ENCODE data around the gene SMARCA2.

Gene SMARCA2

DNA sequence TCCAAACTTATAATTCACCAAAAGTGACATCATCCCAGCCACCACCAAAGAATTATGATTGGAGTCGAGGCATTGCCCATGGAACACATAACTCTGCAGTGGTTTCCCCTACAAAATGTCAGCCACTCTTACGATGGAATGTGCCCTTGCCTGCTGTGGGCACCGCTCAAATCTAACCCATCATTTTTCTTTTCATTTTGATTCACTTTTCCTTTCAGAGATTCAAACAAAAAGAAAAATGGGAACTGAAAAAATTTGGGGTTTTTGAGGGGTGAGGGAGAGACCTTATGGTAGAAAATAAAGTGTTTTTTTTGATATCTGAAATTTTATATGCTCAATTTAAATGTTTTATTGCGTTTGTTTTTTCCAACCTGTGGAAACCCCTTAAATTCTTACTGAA is 28.1 kb downstream of the SMARCA2 start:
- DNase-seq: no peak

DNA sequence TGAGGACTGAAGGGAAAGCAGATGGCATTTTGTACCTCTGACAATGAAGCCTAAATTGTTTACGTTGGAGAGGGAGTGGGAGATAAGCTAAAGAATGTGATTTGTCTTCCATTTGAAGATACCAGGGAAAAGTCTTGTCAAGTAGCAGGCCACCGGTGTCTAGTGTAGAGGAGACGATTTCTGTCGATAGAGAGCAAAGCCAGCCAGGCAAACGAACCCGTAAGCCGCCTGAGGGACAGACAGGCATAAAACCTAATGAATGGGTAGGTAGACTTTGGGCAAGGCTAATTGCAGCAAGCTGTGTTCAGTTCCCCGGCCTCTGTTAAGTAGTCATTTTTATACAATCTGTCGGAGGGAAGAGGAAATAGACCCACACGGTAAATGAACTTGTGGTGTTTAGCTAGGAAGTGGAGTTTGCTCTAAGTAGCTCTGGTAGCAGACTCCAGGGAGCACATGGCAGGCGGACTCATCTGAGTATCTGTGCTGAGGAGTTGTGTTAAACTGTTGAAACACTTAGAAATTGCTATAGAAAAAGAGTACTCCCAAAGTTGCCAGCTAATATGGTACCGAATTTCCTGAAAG is 28.8 kb downstream of the SMARCA2 start:
- DNase-seq: no peak

- DNase-seq: no peak
Observed at GRCh38 chr9:2047144-2047671, 32.1 kb downstream of the SMARCA2 start.

- no peak for DNase-seq
Observed at GRCh38 chr9:2047916-2048315, 32.8 kb downstream of the SMARCA2 start.

GRCh38 chr9:2050236-2050635 is 35.1 kb downstream of the SMARCA2 start:
- DNase-seq: no peak

DNA sequence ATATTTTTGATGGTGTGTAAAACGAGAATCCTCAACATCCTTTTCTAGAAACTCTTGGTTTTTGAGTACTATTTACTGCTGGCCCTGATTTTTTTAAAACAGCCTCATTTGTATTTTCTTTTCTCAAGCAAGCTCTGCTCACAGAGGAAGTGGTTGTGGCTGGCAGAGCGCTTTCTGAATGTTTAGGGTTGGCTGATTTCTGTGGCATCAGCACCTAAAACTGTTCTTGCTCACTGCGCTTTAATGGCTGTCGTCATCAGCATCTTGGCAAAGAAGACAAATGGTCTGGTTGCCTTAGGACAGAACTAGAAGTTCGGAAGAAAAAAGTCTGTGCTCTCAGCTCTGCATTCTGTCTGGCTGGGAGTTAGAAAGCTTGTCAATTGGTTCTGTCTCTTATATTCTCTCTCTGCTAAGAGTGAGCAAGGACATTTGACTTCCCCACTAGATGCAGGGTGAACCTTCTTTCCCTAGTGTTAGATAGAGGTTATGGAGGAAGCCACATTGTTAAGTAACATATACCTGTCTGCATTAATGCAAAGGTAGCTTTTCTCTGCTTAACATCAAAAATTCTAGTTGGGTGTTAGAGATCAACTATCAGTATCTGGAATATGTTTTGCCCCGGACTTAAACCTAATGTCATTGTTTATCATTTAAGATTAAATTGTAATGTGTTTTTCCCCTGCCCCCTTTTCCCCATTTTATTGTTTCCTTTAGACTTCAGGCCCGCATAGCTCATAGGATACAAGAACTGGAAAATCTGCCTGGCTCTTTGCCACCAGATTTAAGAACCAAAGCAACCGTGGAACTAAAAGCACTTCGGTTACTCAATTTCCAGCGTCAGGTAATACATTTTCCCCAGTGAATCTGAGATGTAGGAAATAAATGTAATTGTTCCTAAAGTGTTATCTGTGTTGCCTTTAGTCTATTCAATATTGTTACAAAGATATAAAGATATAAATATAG is 39.0 kb downstream of the SMARCA2 start:
- no peak for DNase-seq

GRCh38 chr9:2055203-2055658 is 40.1 kb downstream of the SMARCA2 start:
- no peak for DNase-seq

GRCh38 chr9:2059274-2059929 is 44.3 kb downstream of the SMARCA2 start:
- no peak for DNase-seq

DNA sequence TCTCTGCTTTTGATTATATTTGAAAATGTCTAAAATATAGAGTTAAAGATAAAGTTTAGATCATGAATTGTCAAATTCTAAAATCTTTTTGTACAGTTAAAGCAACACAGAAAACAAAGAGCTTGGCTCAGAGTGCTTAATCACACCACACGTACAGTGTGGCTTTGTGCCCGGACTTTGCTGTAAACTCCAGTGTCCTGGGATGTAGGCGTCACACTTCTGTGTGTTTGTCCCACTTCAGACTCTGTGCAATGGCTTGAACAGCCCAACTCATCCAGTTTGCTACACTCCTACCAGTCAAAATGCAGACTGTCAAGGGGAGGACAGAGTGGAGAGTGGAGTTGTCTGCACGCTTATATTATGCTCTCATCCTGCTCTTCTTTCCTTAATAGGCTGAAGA is 45.3 kb downstream of the SMARCA2 start:
- no peak for DNase-seq

DNA sequence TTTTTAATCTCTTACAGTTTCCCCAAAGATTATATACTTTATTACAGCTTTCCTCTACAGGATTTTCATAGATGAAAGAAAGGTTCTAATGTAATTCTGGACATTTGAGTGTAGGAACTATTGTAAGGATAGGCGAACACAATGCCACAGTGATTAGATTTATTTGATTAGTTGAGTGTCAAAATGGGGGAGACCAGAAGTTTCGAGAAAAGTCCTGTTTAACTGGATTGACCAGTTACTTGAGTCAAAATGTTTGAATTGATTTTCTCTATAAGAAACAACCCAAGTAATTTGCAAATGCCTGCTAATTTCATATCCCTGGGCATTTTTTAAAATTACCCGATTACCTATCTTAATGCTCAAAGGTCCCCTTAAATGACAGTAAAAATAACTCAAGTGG is 50.6 kb downstream of the SMARCA2 start:
- DNase-seq: no peak

DNA sequence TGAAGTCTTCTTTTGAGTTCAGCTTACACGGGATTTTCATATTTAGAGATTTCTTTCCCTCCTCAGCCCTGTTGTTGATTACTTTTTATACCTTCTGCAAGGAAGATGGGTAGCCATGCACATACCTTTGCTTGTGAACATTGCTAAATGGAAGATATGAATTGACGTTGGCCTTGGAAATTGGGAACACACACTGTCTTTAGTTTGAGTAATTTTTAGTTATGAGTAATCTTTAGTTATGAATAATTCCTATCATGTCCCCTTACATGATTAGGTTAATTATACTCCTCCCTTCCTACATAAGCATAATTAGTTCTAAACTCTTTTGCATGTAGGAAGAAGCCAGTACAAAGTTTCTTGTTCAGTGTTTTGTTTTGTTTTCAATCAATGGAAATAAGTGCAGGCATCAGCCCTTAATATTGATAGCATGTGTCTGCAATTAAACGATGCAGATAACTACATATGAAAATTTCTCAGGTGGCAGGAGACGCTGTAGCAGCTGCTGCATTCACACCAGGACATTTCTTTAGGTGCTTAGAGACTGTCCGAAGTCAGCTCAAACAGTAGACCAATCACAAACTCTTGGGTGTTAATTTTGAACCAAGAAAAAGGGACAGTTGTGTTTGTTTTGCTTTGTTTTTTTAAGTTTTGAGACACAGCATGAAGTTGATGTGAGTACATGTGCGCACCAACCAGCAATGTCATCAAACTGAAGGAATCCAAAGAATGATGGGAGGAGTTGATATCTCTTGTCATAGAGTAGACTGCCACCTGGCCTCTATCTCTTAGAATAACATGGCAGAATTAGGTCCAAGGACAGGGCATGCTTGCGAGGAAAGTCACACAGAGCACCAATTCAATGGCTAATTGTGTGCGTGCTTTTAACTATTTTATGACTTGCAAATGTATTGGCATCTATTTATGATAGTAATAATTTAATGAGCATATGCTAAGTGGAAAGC is 51.4 kb downstream of the SMARCA2 start:
- no peak for DNase-seq

DNA sequence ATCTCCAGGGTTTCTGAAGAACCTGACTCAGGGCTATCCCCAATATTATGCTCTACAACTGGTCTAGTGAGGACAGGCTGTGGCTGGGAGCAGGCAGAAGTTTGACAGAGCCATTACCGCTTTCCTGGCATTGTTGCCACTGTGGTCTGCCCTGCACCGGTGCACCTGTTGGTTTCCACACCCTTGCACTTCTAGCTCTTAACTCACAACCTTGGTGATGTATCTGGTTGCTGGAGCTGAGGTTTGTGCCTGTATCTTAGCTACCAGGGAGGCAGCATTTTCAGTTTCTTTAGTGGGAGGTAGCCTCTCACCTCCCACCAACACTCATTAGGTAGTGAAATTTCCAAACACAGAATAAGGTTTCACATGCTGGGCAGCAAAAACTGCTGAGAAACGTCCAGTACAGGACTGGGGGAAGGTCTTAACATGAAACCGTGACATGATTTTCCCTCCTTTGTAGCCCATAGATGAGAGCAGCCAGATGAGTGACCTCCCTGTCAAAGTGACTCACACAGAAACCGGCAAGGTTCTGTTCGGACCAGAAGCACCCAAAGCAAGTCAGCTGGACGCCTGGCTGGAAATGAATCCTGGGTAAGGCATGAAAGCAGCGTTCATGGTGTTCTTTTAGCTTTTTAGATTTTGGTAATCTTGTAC is 57.7 kb downstream of the SMARCA2 start:
- DNase-seq: no peak

- DNase-seq: no peak
Observed at GRCh38 chr9:2082772-2083171, 67.6 kb downstream of the SMARCA2 start.

- no peak for DNase-seq
Observed at GRCh38 chr9:2083479-2083878, 68.3 kb downstream of the SMARCA2 start.

DNA sequence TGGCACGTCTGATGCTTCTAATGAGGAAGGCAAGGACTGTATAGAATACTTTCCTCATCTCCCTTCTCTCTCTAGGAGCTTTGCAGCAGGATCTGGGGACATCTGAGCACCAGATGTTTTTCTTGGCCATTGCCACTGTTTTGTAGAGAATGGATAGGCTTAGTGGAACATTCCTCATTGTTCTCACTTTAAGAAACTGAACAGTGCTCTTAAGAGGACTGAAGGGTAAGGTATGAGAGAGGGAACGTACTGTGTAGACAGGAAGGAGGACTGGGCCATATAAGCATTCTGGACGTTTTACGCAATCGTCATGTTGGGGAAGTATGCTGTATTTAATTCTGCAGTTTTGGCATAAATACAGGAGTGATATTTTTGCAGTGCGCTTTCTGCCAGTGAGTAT is 70.6 kb downstream of the SMARCA2 start:
- DNase-seq: no peak

GRCh38 chr9:2086116-2086515 is 71.0 kb downstream of the SMARCA2 start:
- DNase-seq: no peak

- no peak for DNase-seq
Observed at GRCh38 chr9:2086971-2087370, 71.8 kb downstream of the SMARCA2 start.

- DNase-seq: no peak
Observed at GRCh38 chr9:2087500-2088313, 72.6 kb downstream of the SMARCA2 start.

- no peak for DNase-seq
Observed at GRCh38 chr9:2093920-2094597, 78.9 kb downstream of the SMARCA2 start.

GRCh38 chr9:2096376-2096970 is 81.3 kb downstream of the SMARCA2 start:
- DNase-seq: no peak

All from T1000 (cell line).